GM18907 (cell line): ENCODE data around the gene DBH.

Experiments
- ATAC-seq: cut with Tn5 transposase; IDR thresholded peaks from one replicate; pipeline ENCODE4 v1.9.1; 2021; ENCODE audit warnings: mild to moderate bottlenecking, moderate library complexity; ENCODE audit not compliant: unreplicated experiment

Gene DBH

GRCh38 chr9:133641861-133642595 lies 5.9 kb downstream of the DBH start:
- ATAC-seq, result no peak

DNA sequence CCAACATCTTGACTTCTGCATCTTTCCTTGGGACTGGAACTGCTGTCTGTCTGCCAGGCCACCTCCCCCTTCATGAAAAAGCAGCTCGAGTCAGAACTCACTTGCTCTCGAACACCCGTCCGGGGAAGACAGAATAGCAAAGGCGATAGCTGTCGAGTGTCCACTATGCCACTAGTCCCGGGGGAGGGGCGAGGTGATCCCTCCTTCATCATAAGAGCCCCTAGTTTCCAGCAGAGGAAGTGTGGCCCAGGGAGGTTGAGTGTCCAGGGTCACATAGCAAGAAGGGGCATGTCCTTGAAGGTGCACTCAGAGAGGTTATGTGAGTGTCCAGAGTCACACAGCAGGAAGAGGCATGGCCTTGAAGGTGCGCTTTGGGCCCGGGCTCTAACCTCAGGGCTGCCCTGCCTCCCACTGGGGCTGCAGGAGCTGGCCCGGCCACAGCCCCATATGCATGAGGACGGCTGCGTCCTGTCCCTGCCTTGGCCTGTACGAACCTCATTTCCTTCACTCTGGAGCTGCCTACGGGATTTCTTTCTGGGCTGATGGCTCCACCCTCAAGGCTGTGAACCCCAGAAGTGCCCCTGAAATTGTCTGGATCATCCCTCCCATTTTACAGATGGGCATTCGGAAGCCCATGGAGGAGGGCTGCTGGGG lies 6.7 kb downstream of the DBH start:
- no peak for ATAC-seq

DNA sequence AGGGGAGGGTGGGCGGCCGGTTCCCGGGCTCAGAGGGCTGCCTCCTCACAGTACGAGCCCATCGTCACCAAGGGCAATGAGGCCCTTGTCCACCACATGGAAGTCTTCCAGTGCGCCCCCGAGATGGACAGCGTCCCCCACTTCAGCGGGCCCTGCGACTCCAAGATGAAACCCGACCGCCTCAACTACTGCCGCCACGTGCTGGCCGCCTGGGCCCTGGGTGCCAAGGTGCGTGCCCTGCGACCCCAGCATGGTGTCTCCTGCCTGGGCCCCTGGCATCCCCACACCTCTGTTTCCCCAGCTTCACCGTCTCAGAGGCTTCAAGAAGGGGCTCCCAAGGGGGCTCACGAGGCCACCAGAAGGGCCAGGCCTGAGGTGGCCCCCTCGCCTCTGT lies 7.2 kb downstream of the DBH start:
- no peak for ATAC-seq

GRCh38 chr9:133643978-133644760 lies 8.0 kb downstream of the DBH start:
- ATAC-seq, result no peak

- ATAC-seq, result no peak
These were observed 9.0 kb downstream of the DBH start for GRCh38 chr9:133645021-133645765.

- no peak for ATAC-seq
These were observed 11.0 kb downstream of the DBH start for GRCh38 chr9:133647148-133647547.

DNA sequence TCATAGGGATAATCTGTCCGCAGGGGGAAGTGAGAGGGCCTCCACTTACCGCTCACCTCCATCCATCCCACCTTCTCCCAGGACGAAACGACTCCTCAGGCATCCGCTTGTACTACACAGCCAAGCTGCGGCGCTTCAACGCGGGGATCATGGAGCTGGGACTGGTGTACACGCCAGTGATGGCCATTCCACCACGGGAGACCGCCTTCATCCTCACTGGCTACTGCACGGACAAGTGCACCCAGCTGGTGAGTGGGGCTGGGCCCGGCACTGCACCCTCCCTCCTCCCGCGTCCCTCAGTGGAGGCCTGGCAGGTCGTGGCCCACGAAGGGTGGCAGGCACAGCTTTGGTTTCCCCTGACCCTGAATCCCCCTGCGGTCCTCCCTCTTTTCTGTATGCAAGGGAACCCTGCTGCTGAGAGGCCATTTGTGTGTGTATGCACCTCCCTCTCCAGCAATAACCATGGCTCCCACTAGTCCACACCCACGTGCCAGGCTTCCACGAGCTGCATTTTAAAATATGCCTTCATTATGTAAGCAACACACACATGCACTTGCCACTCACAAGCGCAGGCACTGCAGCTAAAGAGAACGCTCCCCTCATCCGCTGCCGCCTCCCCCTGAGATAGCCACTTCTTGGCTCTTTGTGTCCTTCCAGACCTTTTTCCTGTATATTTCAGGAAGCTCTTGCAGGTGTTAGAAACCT lies 11.8 kb downstream of the DBH start:
- no peak for ATAC-seq

DNA sequence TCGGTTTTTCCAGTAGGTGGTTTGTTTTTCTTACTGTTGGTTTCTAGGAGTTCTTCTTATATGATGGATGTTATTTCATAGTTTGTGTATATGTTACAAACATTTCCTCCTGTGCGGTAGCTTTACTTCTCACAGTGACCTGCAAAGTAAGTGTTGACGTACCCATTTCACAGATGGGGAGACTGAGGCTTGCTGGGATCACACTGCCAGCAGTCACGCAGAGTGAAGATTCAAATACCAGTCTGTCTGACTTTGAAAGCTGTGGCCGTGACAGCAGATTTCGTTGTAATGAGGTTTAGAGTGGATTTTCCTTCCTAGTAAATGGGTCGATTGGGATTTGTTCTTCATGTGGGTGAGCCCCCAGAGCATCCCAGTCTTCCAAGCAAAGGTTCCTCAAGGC lies 13.0 kb downstream of the DBH start:
- no peak for ATAC-seq

DNA sequence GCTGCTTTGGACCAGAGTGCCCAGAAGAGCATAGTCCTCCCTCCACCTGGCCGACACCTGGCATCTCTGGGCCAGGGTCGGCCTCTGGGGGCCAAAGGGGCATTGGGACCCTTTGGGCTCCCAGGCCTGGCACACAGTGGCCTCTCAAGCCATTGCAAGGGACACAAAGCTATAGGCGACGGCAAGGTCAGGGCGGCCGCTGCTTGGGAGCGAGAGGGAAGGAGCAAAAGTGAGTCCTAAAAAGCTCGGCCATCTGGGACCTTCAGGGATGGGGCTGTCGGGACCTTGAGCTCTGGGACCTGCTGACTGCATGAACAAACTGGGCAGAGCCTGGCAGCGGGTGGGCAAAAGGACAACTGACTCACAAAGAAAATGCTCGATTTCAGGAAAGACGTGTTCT lies 13.9 kb downstream of the DBH start:
- ATAC-seq, result no peak

DNA sequence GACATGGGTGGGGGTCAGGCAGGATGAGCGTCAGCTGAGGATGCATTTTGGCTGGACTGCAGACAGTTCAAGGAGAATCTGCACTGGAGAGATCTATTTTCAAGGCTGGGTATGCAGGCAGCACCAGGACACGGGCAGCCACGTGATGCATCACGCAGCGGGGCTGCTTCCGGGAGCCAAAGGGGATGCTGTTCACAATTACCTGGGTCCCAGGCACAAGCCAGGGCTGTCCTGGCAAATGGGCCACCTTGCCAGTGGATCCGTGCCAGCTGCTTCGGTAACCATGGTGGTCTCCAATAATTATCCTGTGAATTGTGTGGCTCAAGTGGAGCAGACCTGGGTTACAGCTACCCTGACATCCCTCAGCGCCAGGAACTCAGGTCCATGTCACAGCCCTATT lies 17.5 kb downstream of the DBH start:
- ATAC-seq, result no peak

GRCh38 chr9:133654736-133655657 lies 18.8 kb downstream of the DBH start:
- ATAC-seq, result no peak

DNA sequence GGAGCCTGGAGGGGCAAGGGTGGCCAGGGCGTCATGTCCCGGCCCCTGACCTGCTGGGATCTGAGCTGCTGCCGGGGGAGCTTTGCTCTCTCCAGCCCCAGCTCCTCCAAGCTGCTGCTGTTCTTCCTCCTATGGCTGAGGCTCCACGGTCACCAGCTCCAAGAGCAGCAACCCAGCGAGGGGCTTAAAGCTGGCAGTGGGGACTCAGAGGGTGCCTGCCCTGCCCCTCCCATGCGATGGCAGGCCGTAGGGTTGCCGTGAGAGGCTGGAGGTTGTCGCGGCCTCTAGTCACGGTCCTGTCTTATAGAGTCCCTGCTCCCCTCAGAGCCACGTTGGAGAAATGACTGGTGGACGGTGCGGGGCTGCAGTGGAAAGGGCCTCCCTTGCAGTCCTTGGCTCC lies 19.5 kb downstream of the DBH start:
- no peak for ATAC-seq

GRCh38 chr9:133656211-133657119 lies 20.3 kb downstream of the DBH start:
- ATAC-seq, result no peak

DNA sequence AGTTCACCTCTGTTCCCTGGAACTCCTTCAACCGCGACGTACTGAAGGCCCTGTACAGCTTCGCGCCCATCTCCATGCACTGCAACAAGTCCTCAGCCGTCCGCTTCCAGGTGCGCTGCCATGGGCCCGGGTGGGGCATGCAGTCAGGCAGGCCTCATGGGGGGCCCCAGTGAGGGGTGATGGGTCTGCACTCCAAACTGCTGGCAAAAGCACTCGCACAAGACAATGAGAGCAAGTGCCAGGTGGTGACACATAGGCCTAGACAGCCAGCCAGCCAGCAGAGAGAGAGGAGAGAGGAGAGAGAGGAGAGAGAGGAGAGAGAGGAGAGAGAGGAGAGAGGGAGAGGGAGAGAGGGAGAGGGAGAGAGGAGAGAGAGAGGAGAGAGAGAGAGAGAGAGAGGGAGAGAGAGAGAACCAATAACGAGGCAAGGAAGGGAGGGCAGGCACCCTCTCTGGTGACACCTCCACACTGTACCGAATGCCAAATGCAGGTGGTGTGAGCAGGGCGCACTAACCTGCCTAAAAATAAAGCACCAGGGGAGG lies 21.0 kb downstream of the DBH start:
- ATAC-seq, result no peak

DNA sequence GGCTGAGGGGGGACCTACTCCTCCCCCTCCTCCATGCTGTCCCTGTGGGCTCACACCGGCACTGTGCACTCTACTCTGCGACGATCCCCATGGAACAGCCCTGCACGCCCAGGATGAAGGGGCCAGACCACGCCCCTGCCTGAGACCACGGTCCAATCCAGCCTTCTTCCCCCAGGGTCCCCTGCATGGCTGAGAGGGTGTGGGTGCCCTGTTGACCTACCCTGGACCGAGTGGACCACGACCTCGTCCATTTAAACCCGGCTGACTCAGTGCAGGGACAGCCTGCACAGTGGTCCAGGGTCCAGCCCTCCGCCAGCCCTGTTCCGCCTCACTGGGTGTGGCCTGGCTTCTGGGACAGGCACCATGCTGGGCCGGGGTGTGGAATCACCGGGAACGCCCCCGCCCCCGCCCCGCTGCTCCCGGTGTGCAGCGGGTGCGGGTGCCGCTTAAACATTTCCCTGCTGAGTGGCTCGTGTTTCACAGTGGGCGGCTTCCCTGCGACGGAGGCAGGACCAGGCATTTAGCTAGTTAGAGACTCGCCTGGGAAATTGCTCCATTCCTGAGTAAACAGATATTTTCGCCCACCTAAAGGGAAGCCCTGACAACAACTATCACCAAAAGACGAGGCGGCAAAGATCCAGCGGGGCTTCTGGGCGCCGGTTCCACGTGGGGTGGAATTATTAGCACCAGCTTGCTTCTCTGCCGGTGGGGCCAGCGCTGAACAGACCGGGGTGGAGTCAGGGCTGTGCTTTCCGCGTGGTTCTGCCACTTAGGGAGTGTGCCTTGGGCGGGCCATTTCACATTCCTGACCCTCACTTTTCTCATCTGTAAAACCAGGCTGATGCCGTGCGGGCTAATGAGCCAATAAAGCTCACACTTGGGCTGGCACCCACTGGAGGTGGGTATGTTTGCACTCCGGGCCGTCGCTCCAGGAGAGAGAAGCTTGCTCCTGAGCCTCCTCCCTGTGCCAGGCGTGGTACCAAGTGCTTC lies 22.6 kb downstream of the DBH start:
- no peak for ATAC-seq

DNA sequence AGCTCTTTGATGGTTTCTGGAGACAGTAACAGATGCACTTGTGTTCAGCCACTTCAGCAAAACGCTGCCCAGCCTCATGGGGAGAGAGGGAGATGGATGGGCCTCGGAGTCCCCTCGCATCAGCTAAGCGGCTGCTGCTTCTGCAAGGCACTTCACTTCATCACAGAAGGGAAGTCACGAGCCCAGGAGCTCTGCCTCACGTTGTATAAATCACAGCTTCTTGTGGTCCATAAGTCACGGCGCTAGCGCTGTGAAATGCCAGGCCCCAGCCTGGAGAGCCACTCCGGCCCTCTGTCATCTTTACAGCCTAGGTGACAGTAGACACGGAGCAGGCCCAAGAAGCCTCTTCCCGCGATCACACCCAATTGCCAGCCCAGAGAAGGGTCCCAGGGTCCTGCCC lies 23.4 kb downstream of the DBH start:
- ATAC-seq, result no peak
